Measurements from ENCODE around the gene LIMS2. TPM values are rescaled to one million over a fixed set of nuclear protein-coding genes. Genes with fewer than 3 reads are reported as not detected.

The LIMS2 gene
- total RNA-seq, 4 donors from 2014 or later, result 34.5 to 198 (median 91.3) TPM

DNA sequence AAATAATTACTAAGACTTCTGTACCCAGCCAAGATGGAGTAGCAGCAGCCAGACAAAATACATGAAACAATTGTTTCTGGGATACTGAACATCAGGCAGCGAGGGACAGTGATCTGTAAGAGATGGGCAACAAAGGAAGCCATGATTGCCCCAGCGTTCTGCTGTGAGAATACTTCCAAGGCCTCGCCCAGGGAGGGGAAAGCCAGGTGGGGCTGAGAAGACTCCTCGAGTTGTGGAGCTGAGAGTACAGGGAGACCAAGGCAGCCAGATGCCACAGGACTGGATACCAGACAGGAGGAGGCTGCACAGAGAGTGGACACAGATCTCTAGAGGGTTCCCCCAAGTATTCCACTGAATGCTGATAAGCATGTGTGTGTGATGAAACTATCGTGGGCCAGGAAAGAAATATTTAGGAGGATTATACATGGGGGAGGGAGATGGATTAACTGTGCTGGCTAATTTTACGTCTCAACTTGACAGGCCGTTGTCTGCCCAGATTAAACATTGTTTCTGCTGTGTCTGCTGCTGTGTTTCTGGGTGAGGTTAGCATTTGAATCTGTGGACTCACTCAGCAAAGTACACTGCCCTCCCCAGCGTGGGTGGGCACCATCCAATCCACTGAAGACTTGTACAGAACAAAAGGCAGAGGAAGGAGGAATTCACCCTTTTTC lies 10.2 kb upstream of the LIMS2 start:
- Histone ChIP-seq H3K36me3 (no peaks in the 10 kb centered on the region), H3K4me1 (peaks cover 12 to 26% (median 14%) of the 10 kb centered on the region in 4 donors), H3K27ac (peak overlapping the region in 3 of 4 donors; percentile 50 to 89 (median 77)), H3K4me3 (no peak overlapping the region), H3K9me3 (peaks cover 0 to 2% of the 10 kb centered on the region in 2 donors), H3K27me3 (no peaks in the 10 kb centered on the region)
- DNase-seq, result no peak
- 60 to 61% methylated on average over 5 to 8 of the region's 8 CpGs for WGBS, 2 donors (ENCODE audit: low coverage in 1 of 2)
- in situ Hi-C loops (cut with MboI; ENCODE audit: low pct_ligation_motif_present in 1 of 4, low pct_unique_long_range_greater_than_20kb in 1 of 4, low sequenced_read_pairs in 3 of 4), result no loop called here
- TF ChIP-seq, protein P1, sequence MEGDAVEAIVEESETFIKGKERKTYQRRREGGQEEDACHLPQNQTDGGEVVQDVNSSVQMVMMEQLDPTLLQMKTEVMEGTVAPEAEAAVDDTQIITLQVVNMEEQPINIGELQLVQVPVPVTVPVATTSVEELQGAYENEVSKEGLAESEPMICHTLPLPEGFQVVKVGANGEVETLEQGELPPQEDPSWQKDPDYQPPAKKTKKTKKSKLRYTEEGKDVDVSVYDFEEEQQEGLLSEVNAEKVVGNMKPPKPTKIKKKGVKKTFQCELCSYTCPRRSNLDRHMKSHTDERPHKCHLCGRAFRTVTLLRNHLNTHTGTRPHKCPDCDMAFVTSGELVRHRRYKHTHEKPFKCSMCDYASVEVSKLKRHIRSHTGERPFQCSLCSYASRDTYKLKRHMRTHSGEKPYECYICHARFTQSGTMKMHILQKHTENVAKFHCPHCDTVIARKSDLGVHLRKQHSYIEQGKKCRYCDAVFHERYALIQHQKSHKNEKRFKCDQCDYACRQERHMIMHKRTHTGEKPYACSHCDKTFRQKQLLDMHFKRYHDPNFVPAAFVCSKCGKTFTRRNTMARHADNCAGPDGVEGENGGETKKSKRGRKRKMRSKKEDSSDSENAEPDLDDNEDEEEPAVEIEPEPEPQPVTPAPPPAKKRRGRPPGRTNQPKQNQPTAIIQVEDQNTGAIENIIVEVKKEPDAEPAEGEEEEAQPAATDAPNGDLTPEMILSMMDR (IDR thresholded peaks at IDR 0.05), result no peak
- TF ChIP-seq POLR2A (IDR thresholded peaks at IDR 0.05), result no peak
- TF ChIP-seq EP300 (IDR thresholded peaks at IDR 0.05; ENCODE audit: low read depth), result no peak
- TF ChIP-seq POLR2AphosphoS5 (IDR thresholded peaks at IDR 0.05), result no peak
- intact Hi-C loops (cut with DNase I; ENCODE audit: low total_unique reads), result no loop called here

GRCh38 chr2:127683757-127684156 lies 8.4 kb upstream of the LIMS2 start:
- H3K36me3 ChIP-seq, result no peaks in the 10 kb centered on the region
- H3K4me3 ChIP-seq, result no peak overlapping the region
- DNase-seq, result no peak
- peaks cover 12 to 26% (median 14%) of the 10 kb centered on the region in 4 donors for H3K4me1 ChIP-seq
- peak overlapping the region; percentile 61 to 89 (median 74) for H3K27ac ChIP-seq
- in situ Hi-C loops (cut with MboI; ENCODE audit: low pct_ligation_motif_present in 1 of 4, low pct_unique_long_range_greater_than_20kb in 1 of 4, low sequenced_read_pairs in 3 of 4), result no loop called here
- WGBS, 2 donors (ENCODE audit: low coverage in 1 of 2), result 44 to 70% methylated on average over 8 to 15 of the region's 15 CpGs
- H3K27me3 ChIP-seq, result no peaks in the 10 kb centered on the region
- intact Hi-C loops (cut with DNase I; ENCODE audit: low total_unique reads), result no loop called here
- no peak for TF ChIP-seq EP300 (IDR thresholded peaks at IDR 0.05; ENCODE audit: low read depth)
- no peak for TF ChIP-seq POLR2A (IDR thresholded peaks at IDR 0.05)
- TF ChIP-seq POLR2AphosphoS5 (IDR thresholded peaks at IDR 0.05), result no peak
- TF ChIP-seq, protein P1 (IDR thresholded peaks at IDR 0.05), result no peak
- H3K9me3 ChIP-seq, result no peaks in the 10 kb centered on the region

DNA sequence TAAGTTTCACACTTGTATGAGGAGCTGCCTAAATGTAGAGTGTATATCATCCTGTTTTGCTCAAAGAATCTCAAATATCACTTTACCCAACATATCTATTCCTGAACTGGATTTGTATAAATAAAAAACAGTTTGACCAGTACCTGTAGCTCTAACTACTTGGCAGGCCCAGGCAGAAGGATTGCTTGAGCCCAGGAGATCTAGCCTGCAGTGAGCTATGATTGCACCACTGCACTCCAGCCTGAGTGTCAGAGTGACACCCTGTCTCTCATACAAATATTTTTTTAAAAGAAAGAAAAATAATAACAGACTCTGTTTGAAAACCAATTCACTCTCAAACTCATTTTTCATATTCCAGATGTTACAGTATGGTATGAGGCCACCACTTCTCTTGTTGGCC lies 7.7 kb upstream of the LIMS2 start:
- TF ChIP-seq, protein P1 (IDR thresholded peaks at IDR 0.05), result no peak
- TF ChIP-seq POLR2A (IDR thresholded peaks at IDR 0.05), result no peak
- no peak for TF ChIP-seq POLR2AphosphoS5 (IDR thresholded peaks at IDR 0.05)
- TF ChIP-seq EP300 (IDR thresholded peaks at IDR 0.05; ENCODE audit: low read depth), result no peak
- H3K36me3 ChIP-seq, result no peaks in the 10 kb centered on the region
- no peaks in the 10 kb centered on the region for H3K9me3 ChIP-seq
- H3K27me3 ChIP-seq, result no peaks in the 10 kb centered on the region
- no peak overlapping the region for H3K4me3 ChIP-seq
- no peak for DNase-seq
- peaks cover 12 to 26% (median 14%) of the 10 kb centered on the region in 4 donors for H3K4me1 ChIP-seq
- intact Hi-C loops (cut with DNase I; ENCODE audit: low total_unique reads) (no loop called here), in situ Hi-C loops (cut with MboI; ENCODE audit: low pct_ligation_motif_present in 1 of 4, low pct_unique_long_range_greater_than_20kb in 1 of 4, low sequenced_read_pairs in 3 of 4) (no loop called here)
- H3K27ac ChIP-seq, result peak overlapping the region; percentile 61 to 89 (median 74)

DNA sequence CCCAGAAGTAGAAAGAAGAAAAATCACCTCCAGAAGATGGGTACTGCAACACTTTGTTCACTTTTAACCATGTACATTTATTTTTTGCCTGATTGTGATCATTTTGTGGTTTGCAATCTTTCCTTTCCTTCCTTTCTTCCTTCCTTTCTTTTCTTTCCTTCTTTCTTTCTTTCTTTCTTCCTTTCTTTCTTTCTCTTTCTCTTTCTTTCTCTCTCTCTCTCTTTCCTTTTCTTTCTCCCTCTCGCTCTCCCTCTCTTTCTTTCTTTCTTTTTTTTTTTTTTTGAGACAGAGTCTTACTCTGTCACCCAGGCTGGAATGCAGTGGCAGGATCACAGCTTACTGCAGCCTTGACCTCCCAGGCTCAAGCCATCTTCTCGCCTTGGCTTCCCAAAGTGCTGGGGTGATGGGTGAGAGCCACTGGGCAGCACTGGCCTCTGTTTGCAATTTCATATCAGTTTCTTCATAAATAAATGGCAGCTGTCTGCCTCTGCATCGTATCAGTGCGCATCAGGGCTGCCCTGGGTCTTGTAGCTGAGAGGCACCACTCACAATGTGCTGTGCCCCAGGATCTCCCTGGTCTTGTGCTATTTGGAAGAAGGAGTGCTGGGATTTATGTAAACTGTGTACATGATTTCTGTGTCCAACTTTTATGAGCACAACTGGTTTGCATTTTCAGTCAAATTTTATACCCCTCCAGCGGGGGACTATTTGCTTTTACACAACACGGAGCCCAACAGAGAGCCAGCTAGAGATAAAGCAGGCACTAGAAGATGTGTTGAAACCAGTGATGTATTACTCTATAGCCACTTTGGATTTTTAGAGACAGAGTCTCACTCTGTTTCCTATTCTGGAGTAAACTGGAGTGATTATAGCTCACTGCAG lies 6.9 kb upstream of the LIMS2 start:
- intact Hi-C loops (cut with DNase I; ENCODE audit: low total_unique reads), result no loop called here
- no peak for DNase-seq

More for the DNA sequence above, 6.9 kb upstream of the LIMS2 start:
- 70 to 100% methylated on average over 1 to 6 of the region's 6 CpGs for WGBS, 2 donors (ENCODE audit: low coverage in 1 of 2)
- in situ Hi-C loops (cut with MboI; ENCODE audit: low pct_ligation_motif_present in 1 of 4, low pct_unique_long_range_greater_than_20kb in 1 of 4, low sequenced_read_pairs in 3 of 4), result no loop called here
- no peaks in the 10 kb centered on the region for H3K9me3 ChIP-seq
- H3K27me3 ChIP-seq, result peaks cover 4% of the 10 kb centered on the region
- peak overlapping the region; percentile 61 to 89 (median 74) for H3K27ac ChIP-seq
- no peaks in the 10 kb centered on the region for H3K36me3 ChIP-seq
- H3K4me1 ChIP-seq, result peaks cover 12 to 26% (median 14%) of the 10 kb centered on the region in 4 donors
- H3K4me3 ChIP-seq, result no peak overlapping the region
- TF ChIP-seq POLR2A (IDR thresholded peaks at IDR 0.05) (no peak), POLR2AphosphoS5 (IDR thresholded peaks at IDR 0.05) (peak; percentile 44 to 77 (median 60)), EP300 (IDR thresholded peaks at IDR 0.05; ENCODE audit: low read depth) (peak; percentile 74)
- TF ChIP-seq, protein P1 (IDR thresholded peaks at IDR 0.05), result no peak

Measured in transverse colon (tissue), 4 donors.